SK-N-MC (cell line): ENCODE measurements around the gene DDX49.

Source experiments
- DNase-seq: peaks from one replicate; pipeline ENCODE4 v3.0.0-alpha.2; 2011; ENCODE audit warnings: low read depth, low spot score
- H3K27ac ChIP-seq: fragments of 200-600 bp; sonication (generic); 2 replicates; pipeline ENCODE4 v1.5.1; 2016; ENCODE audit warnings: mixed run types
- H3K36me3 ChIP-seq: fragments of 200-600 bp; sonication (generic); 2 replicates; pipeline ENCODE4 v1.6.1; 2017; ENCODE audit warnings: antibody characterized with exemption, low read length, mixed read lengths; ENCODE audit not compliant: insufficient read depth
- H3K4me3 ChIP-seq: fragments of 200-600 bp; sonication (generic); 2 replicates; pipeline ENCODE4 v1.5.1; 2016
- H3K9ac ChIP-seq: fragments of 200-600 bp; sonication (generic); 2 replicates; pipeline ENCODE4 v1.8.0; 2017; ENCODE audit warnings: mixed run types, mixed read lengths; ENCODE audit not compliant: insufficient read length
- H3K9me3 ChIP-seq: fragments of 200-600 bp; sonication (generic); 2 replicates; pipeline ENCODE4 v1.6.1; 2017; ENCODE audit warnings: low read depth, mild to moderate bottlenecking, antibody characterized with exemption, low read length, moderate library complexity, mixed read lengths
- EZH2 ChIP-seq: fragments of 200-600 bp; sonication (generic); IDR thresholded peaks from one replicate; pipeline ENCODE4 v1.6.1; 2017; ENCODE audit warnings: antibody characterized with exemption
- FOXP2 ChIP-seq: optimal IDR thresholded peaks from 2 replicates; pipeline ENCODE3; 2011; ENCODE audit warnings: mild to moderate bottlenecking, moderate library complexity; ENCODE audit not compliant: insufficient read depth; ENCODE audit errors: extremely low read length, control extremely low read depth
- POLR2AphosphoS5 ChIP-seq: IDR thresholded peaks from 2 replicates; pipeline ENCODE4 v1.6.1; 2012; ENCODE audit warnings: mild to moderate bottlenecking, low read depth, low read length, borderline replicate concordance

DDX49 gene

GRCh38 chr19:18919086-18919899 lies at the start of gene DDX49, which contains the start of gene COPE:
DDX49 (plus strand) TSS chr19:18919715; CDS start chr19:18919742, 27 bp downstream.
COPE (minus strand) TSS chr19:18919387; CDS start chr19:18919348, 39 bp downstream.
- peaks cover 16% of the 10 kb centered on the region; the same call in 1 of the 2 replicates for H3K36me3 ChIP-seq
- peak within 1 kb of the TSS; percentile 87 for H3K9ac ChIP-seq
- no peak for TF ChIP-seq FOXP2
- peak; percentile 83 for TF ChIP-seq POLR2AphosphoS5
- H3K4me3 ChIP-seq: peak within 1 kb of the TSS; percentile 97
- DNase-seq: peak; percentile 100
- no peaks in the 10 kb centered on the region for H3K9me3 ChIP-seq
- H3K27ac ChIP-seq: peak within 1 kb of the TSS; percentile 76; the same call in 1 of the 2 replicates

GRCh38 chr19:18869781-18870530 lies 49.6 kb upstream of the DDX49 start:
- no peak for TF ChIP-seq FOXP2
- TF ChIP-seq EZH2: no peak
- no peak for TF ChIP-seq POLR2AphosphoS5
- Histone ChIP-seq H3K27ac (no peak overlapping the region), H3K9ac (no peak overlapping the region), H3K36me3 (peaks cover 32% of the 10 kb centered on the region; the same call in 1 of the 2 replicates), H3K9me3 (no peaks in the 10 kb centered on the region), H3K4me3 (no peak overlapping the region)
- DNase-seq: no peak

GRCh38 chr19:18870531-18871172 lies 48.9 kb upstream of the DDX49 start:
- H3K4me3 ChIP-seq: no peak overlapping the region
- no peak for DNase-seq
- no peak overlapping the region for H3K27ac ChIP-seq
- H3K9me3 ChIP-seq: no peaks in the 10 kb centered on the region
- no peak for TF ChIP-seq POLR2AphosphoS5
- no peak for TF ChIP-seq EZH2
- no peak for TF ChIP-seq FOXP2
- peaks cover 25% of the 10 kb centered on the region; the same call in 1 of the 2 replicates for H3K36me3 ChIP-seq
- no peak overlapping the region for H3K9ac ChIP-seq

GRCh38 chr19:18871543-18871942 lies 48.0 kb upstream of the DDX49 start:
- DNase-seq: no peak
- TF ChIP-seq EZH2: no peak
- no peak for TF ChIP-seq FOXP2
- no peak for TF ChIP-seq POLR2AphosphoS5
- Histone ChIP-seq H3K27ac (no peak overlapping the region), H3K4me3 (no peak overlapping the region), H3K9ac (no peak overlapping the region), H3K9me3 (no peaks in the 10 kb centered on the region), H3K36me3 (peaks cover 18% of the 10 kb centered on the region; the same call in 1 of the 2 replicates)

GRCh38 chr19:18875726-18876125 lies 43.8 kb upstream of the DDX49 start:
- DNase-seq: no peak
- TF ChIP-seq FOXP2 (no peak), POLR2AphosphoS5 (no peak), EZH2 (no peak)
- H3K27ac ChIP-seq: peak overlapping the region; percentile 62
- no peak overlapping the region for H3K4me3 ChIP-seq
- no peaks in the 10 kb centered on the region for H3K9me3 ChIP-seq
- peaks cover 6% of the 10 kb centered on the region; the same call in 1 of the 2 replicates for H3K36me3 ChIP-seq
- no peak overlapping the region for H3K9ac ChIP-seq

GRCh38 chr19:18876865-18877264 lies 42.6 kb upstream of the DDX49 start:
- DNase-seq: no peak

GRCh38 chr19:18878058-18878797 lies 41.3 kb upstream of the DDX49 start:
- Histone ChIP-seq H3K4me3 (no peak overlapping the region), H3K27ac (no peak overlapping the region), H3K36me3 (peaks cover 6% of the 10 kb centered on the region; the same call in 1 of the 2 replicates), H3K9me3 (no peaks in the 10 kb centered on the region), H3K9ac (no peak overlapping the region)
- DNase-seq: no peak
- TF ChIP-seq EZH2 (no peak), POLR2AphosphoS5 (no peak), FOXP2 (no peak)

More at GRCh38 chr19:18876865-18877264, 42.6 kb upstream of the DDX49 start:
- H3K27ac ChIP-seq: no peak overlapping the region
- peaks cover 6% of the 10 kb centered on the region; the same call in 1 of the 2 replicates for H3K36me3 ChIP-seq
- H3K9me3 ChIP-seq: no peaks in the 10 kb centered on the region
- H3K9ac ChIP-seq: no peak overlapping the region
- TF ChIP-seq FOXP2 (no peak), POLR2AphosphoS5 (no peak), EZH2 (no peak)
- no peak overlapping the region for H3K4me3 ChIP-seq
